Activated effector memory CD4-positive, alpha-beta T cell treated with Interleukin-2 at 50 U/mL for 16 hours (primary cell): Measurements from ENCODE around the gene FAM110D.

Experiments used
- DNase-seq: peaks from one replicate; pipeline ENCODE4 v3.0.0-alpha.2; 2020

The FAM110D gene

DNA sequence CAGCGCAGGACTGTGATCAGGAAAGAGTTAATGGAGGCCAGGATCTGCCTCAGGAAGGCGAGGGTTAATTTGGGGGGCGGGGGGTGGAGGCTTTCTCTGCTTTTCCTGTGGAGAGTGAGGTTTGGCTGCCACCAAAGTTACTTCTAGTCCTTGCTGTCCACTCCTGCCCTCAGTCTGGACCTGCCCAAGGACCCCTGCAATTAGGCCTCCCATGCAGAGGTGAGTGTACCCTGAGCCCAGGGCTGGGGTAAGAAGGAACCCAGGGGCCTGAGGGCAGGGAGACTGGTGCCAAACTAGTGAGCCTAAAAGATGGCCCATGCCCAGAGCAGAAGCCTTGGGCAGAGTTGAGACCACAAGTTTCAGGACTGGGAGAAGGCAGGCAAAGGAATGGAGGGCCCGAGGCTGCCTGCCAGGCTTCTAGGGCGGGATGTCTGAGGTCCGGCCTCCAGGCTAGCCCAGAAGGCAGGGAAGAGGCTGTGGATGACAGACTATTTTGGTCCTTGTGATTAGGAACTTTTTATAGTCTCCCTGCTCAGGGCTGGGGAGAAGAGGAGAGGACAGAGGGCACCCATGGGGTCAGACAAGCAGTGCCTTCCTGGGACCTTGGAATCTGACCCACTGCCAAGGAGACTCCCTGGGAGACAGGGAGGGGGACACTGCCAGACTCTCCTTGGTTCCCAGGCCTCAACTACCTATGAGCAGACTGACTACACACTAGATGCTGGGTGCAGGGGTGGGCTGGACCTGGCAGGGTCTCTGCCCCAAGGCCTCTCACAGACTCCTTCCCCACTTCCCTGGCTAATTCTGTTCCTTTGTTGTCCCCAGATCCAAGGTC, at the start of gene FAM110D:
FAM110D (plus strand) TSS at position 172 of the 835 bp plus-strand sequence. CDS start 2,213 bp downstream, outside the sequence.
- DNase-seq, result no peak

DNA sequence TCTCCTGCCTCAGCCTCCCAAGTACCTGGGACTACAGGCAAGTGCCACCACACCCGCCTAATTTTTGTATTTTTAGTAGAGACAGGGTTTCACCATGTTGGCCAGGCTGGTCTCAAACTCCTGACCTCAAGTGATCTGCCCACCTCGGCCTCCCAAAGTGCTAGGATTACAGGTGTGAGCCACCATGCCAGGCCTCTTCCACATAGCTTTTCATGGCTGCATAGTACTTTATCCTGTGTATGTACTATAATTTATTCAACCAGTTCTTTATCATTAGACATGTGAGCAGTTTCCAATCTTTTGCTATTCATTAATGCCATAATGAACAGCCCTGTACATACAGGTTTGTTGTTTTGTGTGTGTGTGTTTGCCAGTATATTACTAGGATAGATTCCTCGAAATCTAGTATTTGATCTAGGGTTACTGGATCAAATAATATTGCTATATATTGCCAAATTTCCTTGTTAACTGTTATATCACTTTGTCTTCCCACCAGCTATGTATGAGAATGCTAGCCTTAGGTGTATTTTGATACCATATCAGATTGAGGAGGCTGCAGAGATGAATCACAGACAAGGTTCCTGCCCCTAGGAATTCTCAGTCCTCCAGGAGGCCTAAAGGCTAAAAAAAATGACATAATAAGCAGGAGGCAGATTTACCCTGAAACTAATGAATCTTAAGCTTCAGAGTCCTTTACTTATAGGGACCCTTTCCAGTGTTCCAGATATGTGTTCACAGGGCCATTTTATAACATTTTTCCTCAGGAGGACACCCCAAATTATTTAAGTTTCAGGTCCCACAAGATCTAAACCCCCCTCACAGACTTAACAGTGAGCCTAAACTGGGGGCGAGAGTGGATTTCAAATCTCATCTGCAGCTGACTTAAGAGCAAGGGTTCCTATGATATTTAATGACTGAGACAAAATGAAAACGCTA, 49.4 kb upstream of the FAM110D start:
- no peak for DNase-seq

DNA sequence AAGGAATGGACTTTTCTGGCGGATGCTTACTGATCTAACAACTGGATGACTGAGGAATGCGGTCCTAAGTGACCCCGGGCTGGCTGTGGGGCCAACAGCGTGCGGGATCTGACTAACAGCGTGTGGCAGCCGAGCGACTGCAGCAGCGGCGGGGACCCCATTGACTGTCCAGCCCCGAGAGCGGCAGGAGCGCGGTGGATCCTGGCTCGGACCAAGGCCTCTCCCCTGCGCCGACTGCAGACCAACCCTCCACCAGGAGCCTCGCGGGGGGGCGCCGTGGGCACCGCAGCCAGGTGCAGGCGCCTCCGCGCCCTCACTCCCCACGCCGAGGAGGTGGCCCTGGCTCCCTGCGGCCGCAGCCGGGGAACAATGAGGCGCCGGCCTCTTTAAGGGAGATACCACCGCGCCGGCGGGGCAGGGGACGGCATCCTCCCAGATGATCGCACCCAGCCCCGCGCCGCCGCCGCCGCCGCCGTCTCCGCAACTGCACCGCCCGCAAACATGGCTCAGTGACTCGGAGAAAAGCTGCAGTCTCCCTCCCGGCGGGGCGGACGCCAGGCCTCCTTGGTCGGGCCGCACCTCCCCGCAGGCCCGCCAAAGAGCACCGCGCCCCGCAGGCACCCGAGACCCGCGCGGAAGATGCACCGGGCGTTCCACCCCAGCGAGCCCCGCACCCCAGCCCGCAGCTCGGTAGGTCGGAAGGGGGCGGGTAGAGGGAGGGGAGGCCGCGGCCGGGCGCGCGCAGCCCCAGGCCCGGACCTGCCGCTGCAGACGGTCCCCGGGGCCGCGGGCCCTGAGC, 47.9 kb upstream of the FAM110D start:
- DNase-seq, result peak; percentile 71

DNA sequence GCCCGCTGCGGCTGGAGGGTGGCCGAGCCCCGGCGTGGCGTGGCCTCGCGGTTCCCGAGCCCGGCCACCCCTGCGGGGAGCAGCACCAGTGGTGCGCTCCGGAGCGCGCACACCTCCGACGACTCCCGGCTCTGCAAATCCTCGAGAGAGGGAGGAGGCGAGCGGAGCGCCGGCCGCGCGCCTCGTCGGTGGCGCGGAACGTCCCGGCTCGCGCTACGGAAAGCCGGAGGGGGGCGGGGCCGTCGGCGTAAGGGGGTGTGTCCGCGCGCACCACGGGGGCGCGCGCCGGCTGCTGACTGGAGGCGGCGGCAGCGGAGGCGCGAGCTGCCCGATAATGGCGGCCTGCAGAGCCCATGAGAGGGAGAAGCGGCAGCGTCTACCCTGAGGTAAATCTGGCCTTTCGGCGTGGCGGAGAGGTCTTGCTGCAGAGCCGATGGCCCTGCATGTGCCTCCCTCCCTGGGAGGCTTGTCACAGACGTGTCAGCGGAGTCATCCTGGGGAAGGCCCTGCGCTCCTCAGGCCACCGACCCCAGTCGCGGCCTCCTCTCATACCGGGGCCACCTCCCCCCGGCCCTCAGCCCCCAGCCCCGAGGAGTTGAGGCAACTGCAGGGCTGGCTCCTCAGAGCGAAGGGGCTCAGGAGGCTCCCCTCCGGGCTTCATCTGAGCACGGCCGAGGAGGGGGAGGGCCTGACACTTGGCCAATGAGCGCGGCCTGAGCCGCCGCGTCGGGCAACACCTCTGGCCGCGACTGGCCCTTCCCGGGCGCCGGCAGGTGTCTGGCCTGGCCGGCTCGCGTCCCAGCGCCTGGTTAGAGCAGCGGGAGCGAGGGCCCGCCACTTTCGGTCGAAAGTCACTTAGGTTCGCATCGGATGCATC, 47.1 kb upstream of the FAM110D start, which contains the start of gene PDIK1L:
PDIK1L (plus strand) TSS at position 295 of the 877 bp plus-strand sequence. CDS start 2,485 bp downstream, outside the sequence.
- peak; percentile 95 for DNase-seq

DNA sequence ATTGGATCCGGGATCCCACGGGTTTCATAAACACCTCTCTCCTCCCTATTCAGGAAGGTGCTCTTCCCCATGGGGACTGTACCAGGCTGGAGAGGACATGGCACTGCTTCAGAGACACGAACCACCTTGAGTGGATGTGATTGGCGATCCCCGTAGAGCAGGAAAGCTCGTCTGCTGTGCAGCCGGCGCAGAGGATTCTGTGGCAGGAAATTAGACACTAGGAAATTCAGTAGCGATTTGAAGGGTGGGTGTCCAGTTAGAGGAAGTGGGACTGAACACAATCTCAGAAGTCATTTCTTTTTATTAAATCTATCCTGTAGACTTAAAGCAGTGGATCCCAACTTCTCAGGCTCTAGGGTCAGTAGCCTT, 46.5 kb upstream of the FAM110D start:
- DNase-seq, result no peak

DNA sequence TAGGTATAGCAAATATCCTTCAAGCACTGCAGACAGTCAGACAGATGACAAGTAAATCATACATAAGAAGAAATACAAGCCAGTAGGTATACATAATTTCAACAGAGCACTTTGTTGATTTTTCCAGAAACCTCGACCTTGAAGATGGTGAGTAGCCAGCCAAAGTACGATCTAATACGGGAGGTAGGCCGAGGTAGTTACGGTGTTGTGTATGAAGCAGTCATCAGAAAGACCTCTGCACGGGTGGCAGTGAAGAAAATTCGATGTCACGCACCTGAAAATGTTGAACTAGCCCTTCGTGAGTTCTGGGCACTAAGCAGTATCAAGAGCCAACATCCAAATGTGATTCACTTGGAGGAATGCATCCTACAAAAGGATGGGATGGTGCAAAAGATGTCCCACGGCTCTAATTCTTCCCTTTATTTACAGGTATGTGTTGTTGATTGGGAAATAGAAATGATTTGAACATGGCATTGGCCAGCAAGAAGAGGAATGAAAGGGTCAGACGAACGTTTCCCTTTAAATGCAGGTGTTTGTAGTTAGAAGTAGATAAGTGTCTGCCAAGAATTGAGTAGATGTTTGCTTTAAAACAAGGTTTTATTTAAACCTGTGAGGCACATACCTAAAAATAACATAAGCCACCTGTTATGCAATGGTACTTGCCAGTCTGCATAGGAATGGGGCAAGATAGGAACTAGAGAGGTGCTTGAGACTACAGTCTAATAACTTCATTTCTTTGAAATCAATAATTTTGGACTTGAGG, 44.5 kb upstream of the FAM110D start:
- DNase-seq, result no peak

DNA sequence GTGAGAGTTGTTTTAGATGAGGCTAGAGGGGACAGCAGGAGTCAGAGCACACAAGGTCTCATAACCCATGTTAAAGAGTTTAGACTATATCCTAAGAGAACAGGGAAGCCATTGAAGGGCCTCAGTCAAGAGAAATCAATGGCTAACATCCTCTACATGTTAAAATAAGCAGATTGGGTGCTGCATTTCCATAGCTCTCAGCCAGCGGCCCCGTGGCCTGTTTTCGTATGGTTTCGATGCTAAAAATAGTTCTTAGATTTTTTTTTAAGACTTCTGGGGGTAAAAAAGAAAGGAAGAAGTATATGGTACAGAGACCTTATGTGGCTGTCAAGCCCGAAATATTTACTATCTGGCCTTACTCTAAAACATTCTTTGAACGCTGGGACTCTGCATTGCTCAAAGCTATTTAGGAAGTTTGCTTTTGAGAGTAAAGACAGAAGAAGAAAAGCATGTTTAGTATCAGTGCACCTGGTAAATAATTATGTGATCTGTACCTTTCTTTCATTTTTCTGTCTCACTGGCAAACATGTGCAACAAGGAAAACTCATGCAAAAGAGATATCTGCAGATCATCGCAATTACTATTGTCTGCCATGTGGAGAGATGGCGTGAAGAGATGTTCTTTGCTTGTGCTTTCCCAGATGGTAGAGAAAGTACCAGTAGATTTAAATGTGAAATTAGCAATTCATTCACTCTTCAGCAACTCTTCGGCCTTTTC, 38.8 kb upstream of the FAM110D start:
- DNase-seq, result no peak

DNA sequence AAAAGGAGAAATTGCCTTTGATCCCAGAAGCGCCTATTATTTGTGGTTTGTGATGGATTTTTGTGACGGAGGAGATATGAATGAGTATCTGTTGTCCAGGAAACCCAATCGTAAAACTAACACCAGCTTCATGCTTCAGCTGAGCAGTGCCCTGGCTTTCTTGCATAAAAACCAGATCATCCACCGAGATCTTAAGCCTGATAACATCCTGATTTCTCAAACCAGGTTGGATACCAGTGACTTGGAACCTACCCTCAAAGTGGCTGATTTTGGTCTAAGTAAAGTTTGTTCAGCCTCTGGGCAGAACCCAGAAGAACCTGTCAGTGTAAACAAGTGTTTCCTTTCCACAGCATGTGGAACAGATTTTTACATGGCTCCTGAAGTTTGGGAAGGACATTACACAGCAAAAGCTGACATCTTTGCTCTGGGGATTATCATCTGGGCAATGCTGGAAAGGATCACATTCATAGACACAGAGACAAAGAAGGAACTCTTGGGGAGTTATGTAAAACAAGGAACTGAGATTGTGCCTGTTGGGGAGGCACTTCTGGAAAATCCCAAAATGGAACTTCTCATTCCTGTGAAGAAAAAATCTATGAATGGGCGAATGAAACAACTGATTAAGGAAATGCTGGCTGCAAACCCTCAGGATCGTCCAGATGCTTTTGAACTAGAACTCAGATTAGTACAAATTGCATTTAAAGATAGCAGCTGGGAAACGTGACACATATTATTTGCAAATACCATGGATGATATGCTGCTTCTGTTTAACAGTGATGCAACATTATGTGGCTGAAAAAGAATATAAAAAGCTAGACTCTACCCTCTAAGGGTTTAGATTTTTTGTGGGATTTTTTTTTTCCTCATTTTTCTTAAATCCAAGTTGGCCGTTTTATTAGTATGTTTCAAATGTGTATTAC, 36.8 kb upstream of the FAM110D start:
- DNase-seq, result no peak

DNA sequence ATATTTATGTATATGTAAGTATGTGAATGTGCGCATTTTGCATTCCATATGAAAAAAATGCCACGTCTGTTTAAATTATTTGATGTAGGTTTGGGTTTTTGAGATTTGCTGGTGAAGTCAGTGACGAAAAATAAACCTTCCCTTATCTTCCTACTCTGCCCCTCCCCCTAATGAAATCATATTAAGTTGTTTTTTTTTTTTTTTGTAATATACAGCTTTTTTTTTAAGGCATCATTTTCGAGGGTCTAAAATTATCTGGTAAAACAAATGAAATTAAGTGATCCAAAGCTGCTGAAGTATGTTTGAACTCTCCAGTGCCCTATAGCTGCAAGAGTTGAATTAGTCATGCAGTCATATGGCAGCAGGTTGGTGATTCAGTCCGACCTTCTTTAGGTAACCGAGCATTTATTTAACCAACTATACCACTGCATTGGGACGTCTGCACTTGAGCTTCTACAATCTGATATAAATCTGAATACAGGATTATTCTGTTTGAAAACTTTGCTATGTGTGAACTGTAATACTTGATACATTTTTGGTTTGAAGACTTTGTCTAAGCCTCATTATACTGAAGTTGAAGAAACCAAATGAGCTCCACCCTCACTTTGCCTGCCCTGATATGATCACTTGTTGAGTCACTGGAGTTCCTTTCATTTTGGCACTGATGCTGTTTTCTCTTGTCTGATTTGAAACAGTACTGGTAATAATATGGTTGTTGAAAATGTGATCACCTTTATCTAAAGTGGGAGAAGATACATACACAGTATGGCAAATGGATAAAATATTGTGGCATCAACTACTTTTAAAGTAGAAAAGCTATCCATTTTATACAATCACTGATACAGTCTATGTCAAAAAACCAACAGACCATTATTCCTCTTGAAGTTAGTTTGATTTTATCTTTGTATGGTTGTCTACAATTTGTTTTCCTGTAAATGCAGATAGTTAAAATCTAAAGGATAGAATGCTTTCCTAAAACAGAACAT, 35.6 kb upstream of the FAM110D start:
- DNase-seq, result no peak

DNA sequence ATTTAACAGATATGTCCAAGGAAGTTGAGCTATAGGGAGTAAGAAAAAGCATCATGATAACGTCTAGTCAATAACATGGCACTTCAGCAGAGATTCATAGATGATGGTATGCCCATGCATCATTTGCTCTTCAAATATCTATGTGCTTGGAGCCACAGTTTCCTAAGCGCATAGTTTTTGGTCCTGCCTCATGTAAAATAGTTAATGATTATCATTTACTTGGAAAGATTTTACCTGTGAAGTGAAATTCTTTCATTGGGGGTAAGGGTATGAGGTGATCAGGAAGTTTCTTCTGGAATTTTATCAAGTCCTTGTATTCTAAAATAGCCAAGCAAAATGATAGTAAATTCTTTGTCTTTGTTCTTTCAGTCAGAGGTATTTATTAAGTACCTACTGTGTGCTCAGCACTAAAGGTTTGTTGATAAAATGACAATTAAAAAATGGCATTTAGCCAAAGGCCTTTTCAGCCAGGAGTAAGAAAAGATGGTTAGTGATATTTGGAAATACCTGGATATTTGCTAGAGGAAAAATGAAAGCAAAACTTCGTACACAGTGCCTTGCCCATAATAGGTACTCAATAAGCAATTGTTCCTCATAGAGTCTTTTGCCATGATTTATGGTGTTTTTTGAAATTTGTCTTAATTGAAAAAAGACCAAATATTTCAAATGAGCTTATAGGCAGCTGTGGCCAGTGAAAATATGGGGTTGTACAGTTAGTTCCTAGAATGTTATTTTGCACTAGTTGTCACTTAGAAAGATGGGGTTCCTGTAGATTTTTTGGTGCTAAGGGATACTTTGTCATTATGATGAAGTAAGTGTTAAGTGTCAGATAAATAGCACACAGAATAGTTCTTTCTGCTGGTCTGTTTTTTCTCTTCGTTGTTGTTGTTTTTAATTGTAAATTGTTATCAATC, 34.2 kb upstream of the FAM110D start:
- DNase-seq, result no peak

DNA sequence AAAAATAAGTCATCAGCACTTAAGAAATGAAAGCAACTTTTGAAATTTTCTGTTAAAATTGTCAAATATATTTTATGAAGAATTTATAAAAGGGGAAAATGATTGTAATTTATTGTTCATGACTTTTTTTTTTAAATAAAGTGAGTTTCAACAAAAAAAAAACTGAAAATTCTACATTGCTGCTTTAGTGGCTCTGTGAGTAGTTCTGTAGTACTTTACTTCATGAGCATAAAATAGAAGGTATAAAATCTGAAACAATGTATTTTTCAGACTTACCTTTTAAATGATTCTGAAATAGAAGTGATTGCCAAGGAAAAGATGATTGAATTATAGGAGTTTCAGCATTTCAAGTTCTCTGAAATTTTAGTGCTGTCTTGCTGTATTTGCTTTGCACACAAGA, 33.5 kb upstream of the FAM110D start:
- no peak for DNase-seq

DNA sequence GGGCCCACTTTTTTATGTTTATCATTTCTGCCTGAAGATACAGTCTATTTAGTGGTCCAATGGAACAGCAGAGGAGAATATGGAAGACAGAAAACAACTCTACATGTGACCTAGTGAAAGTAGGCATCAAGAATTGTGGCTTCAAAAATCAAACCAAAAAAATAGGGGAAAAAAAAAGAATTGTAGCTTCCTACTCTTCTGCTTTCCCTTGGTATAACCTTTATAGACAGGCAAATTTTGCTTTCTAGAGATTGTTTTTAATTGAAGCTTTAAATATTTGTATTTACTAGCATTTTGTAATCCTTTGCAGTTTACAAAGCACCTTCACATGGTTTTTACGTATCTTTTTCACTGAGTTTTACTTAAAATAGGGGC, 32.9 kb upstream of the FAM110D start:
- no peak for DNase-seq

DNA sequence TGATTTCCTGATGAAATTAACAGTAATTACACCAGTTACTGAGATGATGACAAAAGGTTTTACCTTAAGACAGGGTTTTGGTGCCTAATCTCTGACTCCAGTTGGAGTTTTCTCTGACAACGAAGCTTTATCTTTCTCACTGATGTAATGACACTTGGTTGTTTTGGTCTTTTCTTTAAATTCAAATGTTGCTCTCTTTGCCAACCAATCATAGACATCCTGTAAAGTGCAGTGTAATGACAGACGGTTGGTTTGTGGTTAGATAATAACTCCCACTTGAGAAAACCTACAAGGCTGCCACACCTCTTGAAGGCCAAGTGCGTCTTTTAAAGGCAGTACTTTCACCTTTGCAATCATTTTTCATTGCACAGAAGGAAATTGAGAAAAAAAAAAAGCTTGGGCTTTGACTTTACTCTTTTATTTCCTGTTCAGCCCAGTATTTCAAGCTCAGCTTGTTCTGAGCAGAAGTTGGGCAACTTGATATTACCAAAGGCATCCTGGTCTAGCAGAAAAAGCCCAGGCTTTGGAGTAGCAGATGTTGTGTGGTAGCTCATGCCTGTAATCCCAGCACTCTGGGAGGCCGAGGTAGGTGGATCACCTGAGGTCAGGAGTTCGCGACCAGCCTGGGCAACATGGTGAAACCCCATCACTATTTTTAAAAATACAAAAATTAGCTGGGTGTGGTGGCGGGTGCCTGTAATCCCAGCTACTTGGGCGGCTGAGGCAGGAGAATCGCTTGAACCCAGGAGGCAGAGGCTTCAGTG, 32.4 kb upstream of the FAM110D start:
- peak; percentile 33 for DNase-seq

DNA sequence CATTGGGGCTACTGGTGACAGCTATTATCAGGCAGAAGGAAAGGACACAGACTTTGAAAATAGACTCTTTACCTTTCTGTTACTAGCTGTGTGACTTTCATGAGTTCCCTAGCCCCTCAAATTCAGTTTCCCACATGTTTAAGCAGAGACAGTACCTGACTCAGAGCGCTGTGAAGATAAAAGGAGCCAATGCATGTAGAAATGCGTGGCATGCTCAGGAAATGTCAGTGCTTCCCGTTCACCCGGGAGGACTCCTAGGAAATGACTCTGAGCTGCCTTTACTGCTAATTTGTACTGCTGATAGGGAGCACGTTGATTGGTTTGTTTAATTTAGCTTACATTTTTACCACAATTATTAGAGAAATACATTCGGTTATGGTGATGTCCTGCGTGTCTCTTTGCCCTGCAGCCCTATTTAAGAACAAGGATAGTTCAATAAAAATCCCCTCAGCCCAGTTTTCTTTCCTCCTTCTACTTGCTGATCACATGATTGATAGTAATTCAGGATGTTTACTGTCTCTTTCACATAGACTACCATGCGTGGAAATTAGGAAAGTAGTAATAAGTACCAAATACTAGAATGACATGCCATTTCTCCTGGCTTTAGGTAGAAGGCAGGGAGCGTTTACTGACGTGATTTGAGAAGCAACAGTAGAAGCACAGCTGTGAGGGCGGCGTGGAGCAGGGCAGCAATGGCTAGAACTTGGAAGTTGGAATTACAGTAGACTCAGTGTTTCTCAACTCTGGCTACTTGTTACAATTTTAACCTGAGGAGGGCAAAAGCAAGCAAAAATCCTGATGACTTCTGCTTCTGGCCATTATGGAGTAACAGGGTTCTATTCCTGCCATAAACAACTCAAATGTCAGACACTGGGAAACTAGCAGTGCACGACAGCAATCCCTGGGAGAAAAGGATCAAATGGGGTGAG, 31.4 kb upstream of the FAM110D start:
- DNase-seq, result no peak

DNA sequence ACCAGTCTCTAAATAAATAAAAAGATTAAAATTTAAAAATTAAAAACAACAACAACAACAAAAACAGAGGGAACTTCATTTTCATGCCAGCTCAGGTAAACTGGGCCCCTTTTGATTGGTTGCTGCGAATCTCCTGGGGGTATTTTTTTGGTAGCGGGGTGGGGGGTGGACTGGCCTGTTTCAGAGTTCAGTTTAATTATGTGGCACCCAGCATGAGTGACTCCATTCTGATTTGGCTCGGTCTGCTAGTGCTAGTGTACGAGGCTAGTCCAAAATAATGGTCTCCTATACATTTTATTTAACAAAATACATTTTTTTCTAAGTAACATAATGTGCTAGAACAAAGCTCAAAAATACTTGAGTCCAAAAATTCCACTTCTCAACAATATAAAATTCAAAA, 29.1 kb upstream of the FAM110D start:
- DNase-seq, result no peak
